ENCODE measurements around the gene BTBD19. TPM values are rescaled to one million over a fixed set of nuclear protein-coding genes. Genes with fewer than 3 reads are reported as not detected.
"Not testable (repeated sequence)": the region's sequence is repeated elsewhere in the genome, so short reads cannot be mapped to it uniquely, and the experiment has no call there.

Gene BTBD19
- total RNA-seq, 2 experiments from 2014 or later = 3.7 to 4.5 TPM

DNA sequence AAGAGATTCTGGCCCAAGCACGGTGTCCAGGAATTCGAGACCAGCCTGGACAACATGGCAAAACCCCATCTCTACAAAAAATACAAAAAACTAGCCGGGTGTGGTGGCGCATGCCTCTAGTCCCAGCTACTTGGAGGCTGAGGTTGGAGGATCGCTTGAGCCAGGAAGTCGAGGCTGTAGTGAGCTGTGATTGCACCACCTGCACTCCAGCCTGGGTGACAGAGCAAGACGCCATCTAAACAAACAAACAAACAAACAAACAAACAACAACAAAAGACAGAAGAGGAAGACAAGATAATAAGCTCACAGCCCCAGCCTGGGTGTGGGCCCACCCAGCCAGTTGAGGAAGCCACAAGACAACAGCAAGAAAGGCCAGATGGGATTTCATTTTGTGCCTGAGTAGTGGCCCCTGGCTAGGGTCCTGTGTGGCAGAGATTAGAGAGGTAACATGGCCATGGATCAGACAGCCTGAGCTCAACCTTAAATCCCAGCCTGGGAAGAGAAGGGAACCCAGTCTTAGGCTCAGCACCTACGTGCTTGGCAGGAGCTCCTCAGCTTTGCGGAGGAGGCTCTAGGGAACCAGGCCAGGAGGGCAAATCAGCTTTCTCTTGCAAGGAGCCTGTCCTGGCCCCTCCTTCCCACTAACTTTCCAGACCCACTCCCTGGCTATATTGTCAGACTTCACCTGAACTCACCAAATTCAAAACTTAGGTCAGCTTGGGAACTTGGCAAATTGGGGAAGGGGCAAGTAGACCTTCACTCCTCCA lies 15.4 kb upstream of the BTBD19 start:
- ATAC-seq (no peak), DNase-seq (no peak)
- H3K27me3 Mint-ChIP-seq = no peaks in the 10 kb centered on the region
- CTCF ChIA-PET = interaction anchor here (0.6 to 2.7 kb wide), 16 partner anchors 8 to 511 kb away, joined by 3 to 22 read pairs (median 5); partner anchors contain the start of genes EIF2B3, HECTD3 and UROD
- H3K4me1 Mint-ChIP-seq = peaks cover 7% of the 10 kb centered on the region
- no peaks in the 10 kb centered on the region for H3K36me3 Mint-ChIP-seq
- H3K4me3 Mint-ChIP-seq = no peak overlapping the region
- H3K9me3 Mint-ChIP-seq (ENCODE audit: low read depth) = no peaks in the 10 kb centered on the region
- no peak overlapping the region for H3K27ac Mint-ChIP-seq

DNA sequence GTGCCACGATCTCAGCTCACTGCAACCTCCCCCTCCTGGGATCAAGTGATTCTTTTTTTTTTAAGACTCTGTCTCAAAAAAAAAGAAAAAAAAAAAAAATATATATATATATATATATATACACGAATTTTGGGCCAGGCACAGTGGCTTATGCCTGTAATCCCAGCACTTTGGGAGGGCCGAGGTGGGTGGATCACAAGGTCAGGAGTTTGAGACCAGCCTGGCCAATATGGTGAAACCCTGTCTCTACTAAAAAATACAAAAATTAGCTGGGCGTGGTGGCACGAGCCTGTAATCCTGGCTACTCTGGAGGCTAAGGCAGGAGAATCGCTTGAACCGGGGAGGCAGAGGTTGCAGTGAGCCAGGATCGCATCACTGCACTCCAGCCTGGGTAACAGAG lies 10.4 kb upstream of the BTBD19 start:
- ATAC-seq; H3K9me3 Mint-ChIP-seq (ENCODE audit: low read depth); H3K27me3 Mint-ChIP-seq; H3K4me3 Mint-ChIP-seq; DNase-seq: not testable (repeated sequence)
- H3K27ac Mint-ChIP-seq = peak overlapping the region; percentile 100
- peaks cover 26% of the 10 kb centered on the region for H3K4me1 Mint-ChIP-seq
- peaks cover 13% of the 10 kb centered on the region for H3K36me3 Mint-ChIP-seq
- CTCF ChIA-PET = interaction anchor here (1.7 to 5.2 kb wide), 4 partner anchors 11 to 67 kb away, joined by 7 to 62 read pairs (median 48); partner anchors contain the start of genes BTBD19 and RNU5D-1

DNA sequence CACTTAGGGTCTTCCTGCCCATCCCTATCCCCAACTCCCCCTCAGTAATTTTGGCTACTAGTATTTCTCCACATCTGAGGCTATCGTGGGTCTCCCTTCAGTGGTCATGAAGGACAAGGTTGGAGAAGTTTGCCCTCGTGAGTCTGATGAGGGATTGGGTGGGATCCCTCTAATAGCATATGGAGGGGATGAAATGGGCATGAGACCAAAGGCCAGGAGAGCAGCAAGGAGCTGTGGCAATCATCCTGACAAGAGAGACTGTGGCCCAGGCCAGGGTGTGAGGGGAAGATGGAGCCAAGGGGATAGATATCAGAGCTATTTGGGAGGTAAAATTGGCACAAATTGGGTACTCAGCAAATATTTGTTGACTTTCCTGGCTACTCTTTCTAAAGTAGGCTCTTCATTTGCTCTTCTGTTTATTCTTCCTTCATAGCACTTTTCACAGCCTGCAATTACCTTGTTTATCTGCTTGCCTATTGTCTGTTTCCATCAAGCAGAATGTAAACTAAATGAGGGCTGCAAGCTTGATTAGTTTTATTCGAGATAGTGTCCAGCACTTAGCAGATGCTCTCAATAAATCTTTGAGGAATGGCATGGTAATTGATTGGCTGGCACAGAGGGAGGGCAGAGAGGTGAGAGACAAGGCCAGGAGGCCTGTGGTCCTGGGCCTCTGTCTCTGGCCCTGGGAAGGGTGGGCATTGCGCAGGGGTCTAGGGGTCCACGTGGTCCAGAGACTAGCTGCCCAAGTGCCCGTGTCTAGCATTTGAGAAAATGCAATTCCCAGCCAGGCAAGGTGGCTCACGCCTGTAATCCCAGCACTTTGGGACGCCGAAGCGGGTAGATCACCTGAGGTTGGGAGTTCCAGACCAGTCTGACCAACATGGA lies 9.6 kb upstream of the BTBD19 start:
- Mint-ChIP-seq H3K9me3 (ENCODE audit: low read depth) (no peaks in the 10 kb centered on the region), H3K4me1 (peaks cover 29% of the 10 kb centered on the region), H3K4me3 (no peak overlapping the region), H3K36me3 (peaks cover 18% of the 10 kb centered on the region), H3K27ac (peak overlapping the region; percentile 100), H3K27me3 (no peaks in the 10 kb centered on the region)
- ATAC-seq (no peak), DNase-seq (no peak)
- CTCF ChIA-PET = interaction anchor here (0.9 to 5.2 kb wide), 11 partner anchors 8 to 216 kb away, joined by 3 to 62 read pairs (median 9); partner anchors contain the start of genes BTBD19 and HECTD3

DNA sequence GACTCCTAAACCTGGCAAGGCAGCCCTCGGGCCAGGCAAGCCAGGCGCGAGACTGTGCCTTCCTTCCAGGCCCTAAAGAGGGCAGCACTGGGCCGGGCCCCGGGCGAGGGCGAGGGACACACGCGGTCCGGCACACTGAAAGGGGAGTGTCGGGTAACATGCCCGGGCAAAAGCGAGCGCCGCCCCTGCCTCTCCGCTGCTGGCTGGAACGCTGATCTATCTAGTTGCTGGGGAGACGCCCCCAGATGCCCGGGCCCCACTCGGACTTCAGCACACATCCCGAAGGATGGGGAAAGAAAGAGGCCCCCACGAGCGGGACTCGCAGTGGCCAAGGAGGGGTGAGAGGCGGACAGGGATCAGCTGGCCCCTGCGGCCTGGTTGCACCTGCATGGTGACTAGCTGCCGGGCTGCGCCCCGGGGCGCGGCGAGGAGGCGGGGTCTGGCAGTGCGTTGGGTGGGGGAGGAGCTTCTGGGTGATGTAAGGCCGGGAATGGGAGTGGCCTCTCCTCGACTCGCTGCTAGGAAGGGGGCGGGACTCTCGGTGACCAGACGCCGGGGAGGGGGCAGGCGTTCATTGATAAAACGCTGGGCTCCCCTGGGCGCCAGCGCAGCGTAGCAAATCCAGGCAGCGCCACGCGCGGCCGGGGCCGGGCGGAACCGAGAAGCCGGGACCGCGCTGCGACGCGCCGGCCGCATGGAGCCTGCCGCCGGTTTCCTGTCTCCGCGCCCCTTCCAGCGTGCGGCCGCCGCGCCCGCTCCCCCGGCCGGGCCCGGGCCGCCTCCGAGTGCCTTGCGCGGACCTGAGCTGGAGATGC lies 8.3 kb upstream of the BTBD19 start, which contains the start of gene PLK3:
PLK3 (plus strand) TSS at position 608 of the 815 bp plus-strand sequence; CDS start at position 695, 87 bp downstream.
- H3K27ac Mint-ChIP-seq = peak within 1 kb of the TSS; percentile 100
- H3K4me3 Mint-ChIP-seq = peak within 1 kb of the TSS; percentile 78
- peaks cover 24% of the 10 kb centered on the region for H3K36me3 Mint-ChIP-seq
- ATAC-seq (peak; percentile 81), DNase-seq (peak; percentile 99)
- peaks cover 29% of the 10 kb centered on the region for H3K4me1 Mint-ChIP-seq
- H3K27me3 Mint-ChIP-seq = no peaks in the 10 kb centered on the region
- CTCF ChIA-PET = interaction anchor here (0.6 to 5.2 kb wide), 22 partner anchors 9 to 691 kb away, joined by 3 to 62 read pairs (median 5); partner anchors contain the start of genes BTBD19, EIF2B3, HECTD3 and MUTYH
- no peaks in the 10 kb centered on the region for H3K9me3 Mint-ChIP-seq (ENCODE audit: low read depth)

DNA sequence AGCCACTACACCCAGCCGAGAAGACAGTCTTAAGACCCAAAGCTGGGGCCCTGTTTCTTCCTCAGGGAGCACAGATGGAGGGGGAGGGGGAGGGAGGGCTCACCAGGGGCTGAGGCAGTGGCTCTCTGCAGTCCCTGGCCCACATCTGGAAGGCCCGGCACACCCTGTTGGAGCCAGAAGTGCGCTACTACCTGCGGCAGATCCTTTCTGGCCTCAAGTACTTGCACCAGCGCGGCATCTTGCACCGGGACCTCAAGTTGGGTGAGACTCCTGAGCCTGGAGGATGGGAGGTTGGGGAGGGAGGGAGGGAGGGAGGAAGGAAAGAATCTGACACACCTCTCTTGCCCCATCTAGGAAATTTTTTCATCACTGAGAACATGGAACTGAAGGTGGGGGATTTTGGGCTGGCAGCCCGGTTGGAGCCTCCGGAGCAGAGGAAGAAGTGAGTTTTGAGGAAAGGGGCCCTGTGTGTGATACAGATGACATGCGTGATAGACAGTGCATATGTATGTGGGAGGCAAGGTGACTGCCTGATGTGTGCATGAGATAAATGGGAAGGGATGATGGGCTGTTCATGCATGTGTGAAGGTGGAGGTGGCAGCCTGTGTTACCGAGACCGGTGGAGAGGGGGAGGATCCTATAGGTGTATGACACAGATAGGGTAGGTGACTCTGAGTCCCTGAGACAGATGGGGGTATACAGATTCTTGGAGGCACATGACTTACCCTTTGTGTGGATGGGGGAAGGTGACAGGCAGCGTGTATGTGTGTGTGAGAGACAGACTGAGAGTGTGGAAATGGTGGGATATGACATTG lies 6.6 kb upstream of the BTBD19 start:
- Mint-ChIP-seq H3K36me3 (peaks cover 33% of the 10 kb centered on the region), H3K4me3 (peak overlapping the region; percentile 78), H3K27ac (peak overlapping the region; percentile 94), H3K4me1 (peaks cover 37% of the 10 kb centered on the region), H3K9me3 (ENCODE audit: low read depth) (no peaks in the 10 kb centered on the region), H3K27me3 (no peaks in the 10 kb centered on the region)
- DNase-seq (no peak), ATAC-seq (no peak)
- CTCF ChIA-PET = interaction anchor here (3.1 to 5.2 kb wide), 3 partner anchors 7 to 18 kb away, joined by 42 to 62 read pairs (median 60); partner anchors contain the start of gene BTBD19

DNA sequence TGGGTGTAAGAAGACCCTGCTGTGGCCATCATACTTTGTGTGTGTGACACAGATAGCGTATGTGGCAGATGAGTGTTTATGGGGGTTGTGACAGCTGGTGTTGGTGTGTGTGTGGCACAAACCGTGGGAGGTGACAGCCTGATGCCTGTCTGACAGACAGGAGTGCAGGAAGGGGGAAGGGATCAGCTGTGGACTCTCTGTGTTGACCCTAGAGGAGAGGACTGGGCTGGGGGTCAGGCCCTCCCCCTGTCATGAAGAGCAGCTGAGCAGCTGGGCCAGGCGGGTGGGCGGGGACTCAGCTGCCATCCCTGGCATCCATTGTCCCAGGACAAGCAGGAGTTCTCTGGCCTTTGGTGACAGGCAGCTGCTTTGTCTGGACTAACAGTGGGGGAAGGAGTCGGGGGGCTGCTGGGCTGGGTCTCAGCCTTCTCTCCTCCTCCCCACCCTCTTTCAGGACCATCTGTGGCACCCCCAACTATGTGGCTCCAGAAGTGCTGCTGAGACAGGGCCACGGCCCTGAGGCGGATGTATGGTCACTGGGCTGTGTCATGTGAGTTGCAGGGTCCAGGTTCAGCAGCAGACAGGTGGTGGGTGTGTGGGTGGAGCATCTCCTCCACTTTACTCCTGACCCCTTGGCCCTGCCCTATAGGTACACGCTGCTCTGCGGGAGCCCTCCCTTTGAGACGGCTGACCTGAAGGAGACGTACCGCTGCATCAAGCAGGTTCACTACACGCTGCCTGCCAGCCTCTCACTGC lies 5.8 kb upstream of the BTBD19 start:
- DNase-seq (no peak), ATAC-seq (no peak)
- Mint-ChIP-seq H3K4me1 (peaks cover 45% of the 10 kb centered on the region), H3K36me3 (peaks cover 40% of the 10 kb centered on the region), H3K9me3 (ENCODE audit: low read depth) (no peaks in the 10 kb centered on the region), H3K27me3 (no peaks in the 10 kb centered on the region), H3K27ac (peak overlapping the region; percentile 94), H3K4me3 (peak overlapping the region; percentile 78)
- CTCF ChIA-PET = interaction anchor here (0.6 to 5.2 kb wide), 2 partner anchors 12 to 17 kb away, joined by 3 to 62 read pairs; no protein-coding TSS in a partner anchor

DNA sequence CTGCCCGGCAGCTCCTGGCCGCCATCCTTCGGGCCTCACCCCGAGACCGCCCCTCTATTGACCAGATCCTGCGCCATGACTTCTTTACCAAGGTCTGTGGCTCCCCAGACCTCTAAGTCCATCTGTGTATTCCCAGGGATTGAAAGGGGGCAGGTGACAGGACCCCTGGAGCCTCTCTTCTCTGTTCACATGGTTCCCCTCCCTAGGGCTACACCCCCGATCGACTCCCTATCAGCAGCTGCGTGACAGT lies 5.3 kb upstream of the BTBD19 start:
- peaks cover 50% of the 10 kb centered on the region for H3K4me1 Mint-ChIP-seq
- ATAC-seq (no peak), DNase-seq (no peak)
- no peaks in the 10 kb centered on the region for H3K27me3 Mint-ChIP-seq
- no peak overlapping the region for H3K4me3 Mint-ChIP-seq
- CTCF ChIA-PET = interaction anchor here (0.6 to 5.2 kb wide), 2 partner anchors 11 to 16 kb away, joined by 3 to 62 read pairs; no protein-coding TSS in a partner anchor
- H3K36me3 Mint-ChIP-seq = peaks cover 40% of the 10 kb centered on the region
- no peaks in the 10 kb centered on the region for H3K9me3 Mint-ChIP-seq (ENCODE audit: low read depth)
- peak overlapping the region; percentile 54 for H3K27ac Mint-ChIP-seq

DNA sequence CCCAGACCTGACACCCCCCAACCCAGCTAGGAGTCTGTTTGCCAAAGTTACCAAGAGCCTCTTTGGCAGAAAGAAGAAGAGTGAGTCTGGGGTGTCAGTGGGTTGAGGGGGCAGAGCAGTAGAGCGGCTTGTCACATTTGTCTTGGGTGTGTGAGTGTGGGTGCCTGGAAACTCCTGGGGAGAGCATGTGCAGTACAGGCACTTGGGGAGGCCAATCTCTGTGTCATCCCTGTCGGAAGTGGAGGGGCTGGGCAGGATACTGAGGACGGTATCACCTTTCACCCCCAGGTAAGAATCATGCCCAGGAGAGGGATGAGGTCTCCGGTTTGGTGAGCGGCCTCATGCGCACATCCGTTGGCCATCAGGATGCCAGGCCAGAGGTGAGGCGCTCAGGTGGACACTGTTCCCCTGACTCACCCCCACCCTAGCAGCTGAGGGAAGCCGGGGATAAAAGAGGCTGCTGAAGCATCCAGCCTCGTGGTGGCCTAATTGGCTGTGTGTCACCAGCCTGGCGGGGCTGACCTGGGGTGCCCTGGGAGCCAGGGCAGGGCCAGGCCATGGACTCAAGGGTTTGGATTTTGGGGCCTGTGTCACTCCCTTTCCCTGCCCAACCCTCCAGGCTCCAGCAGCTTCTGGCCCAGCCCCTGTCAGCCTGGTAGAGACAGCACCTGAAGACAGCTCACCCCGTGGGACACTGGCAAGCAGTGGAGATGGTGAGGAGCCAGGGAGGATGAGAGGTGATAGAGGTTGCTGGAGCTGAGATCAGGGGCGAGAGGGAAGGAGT lies 4.8 kb upstream of the BTBD19 start:
- H3K27ac Mint-ChIP-seq = peak overlapping the region; percentile 60
- H3K9me3 Mint-ChIP-seq (ENCODE audit: low read depth) = no peaks in the 10 kb centered on the region
- ATAC-seq (no peak), DNase-seq (no peak)
- H3K36me3 Mint-ChIP-seq = peaks cover 40% of the 10 kb centered on the region
- H3K27me3 Mint-ChIP-seq = no peaks in the 10 kb centered on the region
- no peak overlapping the region for H3K4me3 Mint-ChIP-seq
- H3K4me1 Mint-ChIP-seq = peaks cover 54% of the 10 kb centered on the region
- CTCF ChIA-PET = no interaction called here

DNA sequence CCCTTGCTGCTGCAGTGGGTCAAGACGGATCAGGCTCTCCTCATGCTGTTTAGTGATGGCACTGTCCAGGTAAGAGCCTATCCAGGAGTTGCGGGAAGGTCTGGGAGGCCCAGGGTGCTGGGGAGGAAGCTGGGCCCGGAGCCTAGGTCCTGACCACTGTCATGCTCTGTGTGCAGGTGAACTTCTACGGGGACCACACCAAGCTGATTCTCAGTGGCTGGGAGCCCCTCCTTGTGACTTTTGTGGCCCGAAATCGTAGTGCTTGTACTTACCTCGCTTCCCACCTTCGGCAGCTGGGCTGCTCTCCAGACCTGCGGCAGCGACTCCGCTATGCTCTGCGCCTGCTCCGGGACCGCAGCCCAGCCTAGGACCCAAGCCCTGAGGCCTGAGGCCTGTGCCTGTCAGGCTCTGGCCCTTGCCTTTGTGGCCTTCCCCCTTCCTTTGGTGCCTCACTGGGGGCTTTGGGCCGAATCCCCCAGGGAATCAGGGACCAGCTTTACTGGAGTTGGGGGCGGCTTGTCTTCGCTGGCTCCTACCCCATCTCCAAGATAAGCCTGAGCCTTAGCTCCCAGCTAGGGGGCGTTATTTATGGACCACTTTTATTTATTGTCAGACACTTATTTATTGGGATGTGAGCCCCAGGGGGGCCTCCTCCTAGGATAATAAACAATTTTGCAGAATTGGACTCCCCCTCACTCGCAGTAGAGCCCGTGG lies 2.9 kb upstream of the BTBD19 start:
- DNase-seq (no peak), ATAC-seq (no peak)
- Mint-ChIP-seq H3K4me3 (no peak overlapping the region), H3K4me1 (peaks cover 64% of the 10 kb centered on the region), H3K27me3 (no peaks in the 10 kb centered on the region), H3K36me3 (peaks cover 40% of the 10 kb centered on the region), H3K27ac (peak overlapping the region; percentile 65), H3K9me3 (ENCODE audit: low read depth) (no peaks in the 10 kb centered on the region)
- CTCF ChIA-PET = interaction anchor here (3.8 to 5.2 kb wide), 2 partner anchors 14 to 20 kb away, joined by 11 to 56 read pairs; no protein-coding TSS in a partner anchor

DNA sequence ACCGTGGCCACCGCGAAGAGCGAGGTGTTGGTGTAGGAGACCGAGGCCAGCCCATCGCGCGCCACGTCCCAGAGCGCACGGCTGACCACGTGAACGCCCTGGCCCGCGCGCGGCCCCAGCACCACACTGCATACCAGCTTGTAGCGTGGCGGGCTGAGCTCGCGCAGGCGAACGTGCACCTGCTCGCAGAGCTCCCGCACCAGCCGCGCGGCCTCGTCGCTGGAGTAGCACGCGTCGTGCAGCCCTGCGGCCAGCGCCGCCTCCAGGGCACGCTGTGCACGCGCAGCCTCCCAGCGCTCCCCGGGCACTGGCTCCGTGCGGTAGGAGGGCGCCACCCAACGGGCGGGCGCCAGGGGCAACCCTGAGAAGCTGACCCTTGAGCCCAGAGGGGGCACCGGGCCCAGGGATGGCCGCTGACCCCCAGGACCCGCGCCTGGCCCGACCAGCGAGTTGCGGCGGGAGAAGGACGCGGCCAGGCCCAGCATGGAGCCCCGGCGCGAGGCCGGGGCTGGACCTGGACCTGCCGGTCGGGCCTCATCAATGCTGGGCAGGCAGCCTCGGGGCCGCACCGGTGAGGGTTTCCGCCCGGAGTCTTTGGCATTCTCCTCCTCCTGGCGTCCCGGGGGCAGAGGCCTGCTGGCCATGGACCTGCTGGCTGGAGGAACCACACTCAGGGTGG lies 2.2 kb upstream of the BTBD19 start:
- Mint-ChIP-seq H3K9me3 (ENCODE audit: low read depth) (no peaks in the 10 kb centered on the region), H3K27ac (peak overlapping the region; percentile 99), H3K4me3 (no peak overlapping the region), H3K36me3 (peaks cover 37% of the 10 kb centered on the region), H3K4me1 (peaks cover 68% of the 10 kb centered on the region), H3K27me3 (no peaks in the 10 kb centered on the region)
- ATAC-seq (no peak), DNase-seq (no peak)
- CTCF ChIA-PET = interaction anchor here (1.1 to 5.2 kb wide), 4 partner anchors 9 to 23 kb away, joined by 4 to 56 read pairs (median 8); no protein-coding TSS in a partner anchor
